Stimulated activated CD4-positive, alpha-beta T cell treated with anti-CD3 and anti-CD28 coated beads, Interleukin-2, amount 100 ng/mL, for 4 hours (primary cell): ENCODE data around the gene COL5A1.
"Not testable (repeated sequence)": the region's sequence is repeated elsewhere in the genome, so short reads cannot be mapped to it uniquely, and the experiment has no call there.

Source experiments
- DNase-seq: peaks from one replicate; pipeline ENCODE4 v3.0.0-alpha.2; 2020; ENCODE audit warnings: low read depth

Gene COL5A1

DNA sequence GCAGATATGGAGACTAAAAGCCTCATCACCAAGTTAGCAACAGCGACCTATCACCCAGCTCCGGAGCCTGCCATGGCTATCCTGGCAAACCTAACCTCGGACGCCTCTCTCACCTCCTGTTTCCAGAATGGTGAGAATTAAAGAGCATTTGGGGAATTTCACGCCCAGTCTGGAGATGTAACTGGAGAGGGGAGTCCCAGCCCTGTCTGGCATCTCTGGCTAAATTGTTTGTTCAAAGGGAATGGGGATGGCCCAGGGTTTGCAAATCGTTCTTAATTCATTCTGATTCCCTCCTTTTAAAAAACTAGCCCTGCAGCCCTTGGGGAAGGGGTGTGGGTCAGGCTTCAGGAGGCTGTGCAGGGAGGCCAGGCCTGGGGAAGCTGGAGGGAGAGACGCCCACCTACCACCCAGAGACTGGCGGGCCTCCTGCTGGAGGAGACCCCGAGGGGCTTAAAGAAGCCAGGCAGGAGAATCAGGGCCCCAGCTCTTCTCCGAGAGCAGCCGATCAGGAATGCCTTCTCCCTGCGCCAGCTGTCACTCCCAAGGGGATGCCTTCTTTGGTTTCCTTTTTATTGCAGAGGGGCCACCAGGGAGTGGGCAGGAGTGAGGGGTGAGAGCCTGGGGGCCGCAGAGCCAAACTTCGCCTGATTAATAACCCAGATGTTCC lies 964 bp upstream of the COL5A1 start:
- DNase-seq = no peak

- DNase-seq = no peak
These were observed 384 bp downstream of the COL5A1 start for GRCh38 chr9:134641990-134642384.

- DNase-seq = no peak
These were observed 980 bp downstream of the COL5A1 start for GRCh38 chr9:134642385-134643181.

DNA sequence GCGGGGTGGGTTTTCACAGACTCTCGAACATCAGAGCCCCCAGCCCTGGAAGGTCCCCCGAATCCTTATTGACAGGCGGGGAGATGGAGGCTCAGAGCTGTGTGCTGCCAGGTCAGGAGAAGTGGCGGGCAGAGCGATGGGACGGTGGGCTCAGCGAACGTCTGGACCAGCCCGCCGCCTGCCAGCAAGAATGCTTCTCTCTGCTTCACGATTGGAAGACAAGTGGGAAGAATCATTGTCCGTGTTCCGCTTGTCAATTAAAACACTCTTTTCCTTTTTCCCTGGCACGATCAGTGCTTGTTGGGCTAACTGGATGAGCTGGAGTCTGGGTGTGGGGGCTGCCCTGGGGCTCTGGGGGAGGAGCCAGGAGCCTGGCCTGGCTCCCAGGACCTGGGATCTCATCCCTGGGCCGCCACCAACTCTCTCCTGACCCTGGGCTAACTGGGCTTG lies 1.6 kb downstream of the COL5A1 start:
- DNase-seq = no peak

- DNase-seq = not testable (repeated sequence)
These were observed 2.8 kb downstream of the COL5A1 start for GRCh38 chr9:134644401-134644724.

DNA sequence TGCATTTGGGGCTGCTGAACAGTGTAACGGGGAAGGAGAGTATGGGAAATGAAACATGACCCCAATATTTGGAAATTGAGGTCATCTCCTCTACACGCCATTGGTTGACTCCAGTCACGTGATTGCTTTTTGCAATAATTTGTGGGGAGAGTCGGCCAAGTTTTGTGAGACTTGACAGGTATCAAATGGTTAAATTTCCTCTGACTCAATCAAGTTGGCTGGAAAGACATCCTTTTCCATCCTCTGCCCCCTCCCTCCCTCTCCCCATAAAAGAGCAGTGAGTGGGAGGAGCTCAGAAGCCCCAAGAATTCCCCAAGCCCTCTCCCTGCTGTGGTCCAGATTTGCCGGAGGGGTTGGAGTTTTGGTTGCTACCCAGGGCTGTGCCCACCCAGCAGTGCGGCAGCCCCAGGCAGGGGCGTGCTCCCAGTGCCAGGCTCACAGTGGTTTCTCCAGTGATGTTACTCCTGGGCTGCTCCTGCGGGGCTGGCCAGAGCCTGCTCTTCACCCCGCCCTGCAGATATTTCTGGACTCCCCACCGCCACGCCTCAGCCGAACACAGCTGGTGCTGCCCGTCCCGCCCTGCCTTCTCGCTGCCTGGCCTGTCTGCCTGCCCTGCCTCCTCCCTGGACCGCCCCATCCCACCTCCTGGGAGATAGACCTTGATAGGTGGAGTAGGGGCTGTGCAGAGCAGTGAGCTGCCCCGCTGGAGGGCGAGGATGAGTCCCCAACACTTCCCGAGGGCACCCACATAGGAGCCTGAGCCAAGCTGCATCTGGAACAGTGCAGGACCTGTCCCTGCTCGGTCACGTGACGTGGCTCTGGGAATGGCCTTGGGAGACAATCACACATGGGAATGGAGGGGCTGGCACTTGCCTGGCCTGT lies 3.4 kb downstream of the COL5A1 start:
- DNase-seq = no peak

DNA sequence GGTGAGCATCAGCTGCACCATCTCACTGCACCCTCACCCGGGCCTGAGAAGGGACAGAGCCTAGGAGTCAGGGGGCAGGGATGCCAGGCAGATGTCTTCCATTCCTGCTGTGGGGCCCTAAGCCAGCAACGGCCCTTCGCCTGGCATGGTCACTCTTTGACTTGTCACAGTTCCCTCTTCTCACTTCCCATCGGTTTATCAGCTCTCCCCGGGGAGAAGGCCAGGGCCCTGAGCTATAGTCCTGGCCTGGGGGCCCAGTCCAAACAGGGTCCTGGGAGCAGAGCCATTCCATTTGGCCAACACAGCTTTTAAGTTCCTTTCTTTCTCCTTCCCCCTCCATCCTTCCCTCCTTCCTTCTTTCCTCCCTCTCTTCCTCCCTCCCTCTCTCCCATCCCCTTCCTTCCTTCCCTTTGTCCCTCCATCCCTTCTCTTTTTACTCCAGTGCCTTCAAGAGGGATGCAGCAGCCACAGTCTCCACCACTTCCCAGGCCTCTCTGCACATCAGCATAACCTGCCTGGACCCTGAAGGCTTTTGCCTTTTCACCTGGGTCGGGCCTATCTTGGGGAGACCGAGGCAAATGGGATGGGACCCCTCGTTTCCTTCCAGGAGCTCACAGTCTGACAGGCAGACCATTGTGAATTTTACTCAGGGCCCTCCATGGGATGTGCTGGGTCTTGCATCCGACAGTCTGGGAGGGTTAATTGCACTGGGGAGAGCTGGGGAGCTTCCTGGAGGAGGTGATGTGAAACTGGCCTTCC lies 4.2 kb downstream of the COL5A1 start:
- no peak for DNase-seq

DNA sequence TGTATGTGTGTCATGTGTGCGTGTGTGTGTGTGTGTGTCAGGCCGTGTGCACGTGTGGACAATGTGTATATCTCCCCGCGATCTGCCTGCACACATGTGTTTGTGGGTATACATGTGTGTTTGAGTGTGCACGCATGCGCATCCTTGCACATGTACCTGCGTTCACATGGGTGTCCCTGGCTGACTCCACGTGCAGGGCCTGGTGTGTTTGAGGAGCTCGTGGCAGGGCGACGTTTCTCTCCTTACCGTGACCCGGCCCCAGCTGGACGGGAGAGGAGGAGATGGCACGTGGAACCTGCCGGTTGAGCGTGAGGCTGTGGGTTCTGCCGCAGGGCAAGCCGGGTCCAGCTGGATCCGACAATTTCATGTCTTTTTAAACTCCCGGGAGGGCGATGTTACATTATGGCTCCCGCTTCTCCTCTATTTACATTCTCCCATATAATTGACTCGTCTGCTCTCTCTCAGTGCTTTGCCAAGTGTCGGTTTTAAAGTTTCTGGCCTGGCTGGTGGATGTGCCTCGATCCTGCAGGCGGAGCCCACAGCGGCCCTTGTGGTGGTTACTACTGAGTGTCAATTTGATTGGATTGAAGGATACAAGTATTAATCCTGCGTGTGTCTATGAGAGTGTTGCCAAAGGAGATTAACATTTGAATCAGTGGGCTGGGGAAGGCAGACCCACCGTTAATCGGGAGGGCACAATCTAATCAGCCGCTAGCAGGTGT lies 5.9 kb downstream of the COL5A1 start:
- DNase-seq = no peak

- no peak for DNase-seq
These were observed 7.3 kb downstream of the COL5A1 start for GRCh38 chr9:134648701-134649530.

- DNase-seq = no peak
These were observed 9.0 kb downstream of the COL5A1 start for GRCh38 chr9:134650431-134651190.

DNA sequence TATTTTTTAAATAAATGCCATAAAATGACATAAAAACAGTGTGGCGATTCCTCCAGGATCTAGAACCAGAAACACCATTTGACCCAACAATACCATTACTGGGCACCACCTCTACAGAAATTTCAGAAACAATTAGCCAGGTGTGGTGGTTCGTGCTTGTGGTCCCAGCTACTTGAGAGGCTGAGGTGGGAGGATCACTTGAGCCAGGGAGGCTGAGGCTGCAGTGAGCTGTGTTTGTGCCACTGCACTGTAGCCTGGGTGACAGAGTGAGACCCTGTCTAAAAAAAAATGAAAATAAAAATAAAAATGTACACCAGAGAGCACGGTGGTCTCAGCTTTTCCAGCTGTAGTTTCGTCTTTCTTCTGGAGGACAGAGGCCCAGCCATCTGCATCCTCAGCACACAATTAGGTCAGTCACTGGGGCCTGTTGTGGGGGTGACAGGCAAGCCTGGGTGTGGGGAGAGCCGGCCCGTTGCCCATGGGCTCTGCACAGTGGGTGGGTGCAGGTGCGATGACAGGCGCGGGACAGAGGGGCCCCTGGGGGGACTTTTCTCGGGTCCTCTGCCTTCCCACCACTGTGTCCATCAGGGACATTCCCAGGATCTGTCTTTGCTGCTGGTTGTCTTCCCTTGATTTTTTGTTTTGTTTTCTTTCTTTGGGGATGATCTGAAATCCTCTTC lies 9.8 kb downstream of the COL5A1 start:
- DNase-seq = no peak

GRCh38 chr9:134652291-134653225 lies 11.0 kb downstream of the COL5A1 start:
- DNase-seq = no peak

- DNase-seq = no peak
These were observed 11.8 kb downstream of the COL5A1 start for GRCh38 chr9:134653259-134654009.

DNA sequence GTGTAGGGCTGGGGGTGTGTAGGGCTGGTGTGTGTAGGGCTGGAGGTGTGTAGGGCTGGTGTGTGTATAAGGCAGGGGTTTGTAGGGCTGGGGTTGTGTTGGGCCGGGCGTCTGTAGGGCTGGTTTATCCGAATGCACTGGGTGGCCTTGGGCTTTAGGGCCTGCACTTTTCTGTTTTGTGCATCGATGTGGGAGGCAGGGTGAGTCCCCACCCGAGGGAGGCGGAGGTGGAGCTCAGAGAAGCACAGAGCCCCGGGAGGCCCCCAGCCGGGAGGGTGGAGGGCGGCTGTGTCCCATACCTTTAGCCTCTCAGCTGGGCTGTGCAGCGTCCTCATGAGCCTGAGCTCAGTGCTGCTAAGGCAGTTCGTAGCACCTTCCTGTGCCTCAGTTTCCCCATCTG lies 13.5 kb downstream of the COL5A1 start:
- no peak for DNase-seq

DNA sequence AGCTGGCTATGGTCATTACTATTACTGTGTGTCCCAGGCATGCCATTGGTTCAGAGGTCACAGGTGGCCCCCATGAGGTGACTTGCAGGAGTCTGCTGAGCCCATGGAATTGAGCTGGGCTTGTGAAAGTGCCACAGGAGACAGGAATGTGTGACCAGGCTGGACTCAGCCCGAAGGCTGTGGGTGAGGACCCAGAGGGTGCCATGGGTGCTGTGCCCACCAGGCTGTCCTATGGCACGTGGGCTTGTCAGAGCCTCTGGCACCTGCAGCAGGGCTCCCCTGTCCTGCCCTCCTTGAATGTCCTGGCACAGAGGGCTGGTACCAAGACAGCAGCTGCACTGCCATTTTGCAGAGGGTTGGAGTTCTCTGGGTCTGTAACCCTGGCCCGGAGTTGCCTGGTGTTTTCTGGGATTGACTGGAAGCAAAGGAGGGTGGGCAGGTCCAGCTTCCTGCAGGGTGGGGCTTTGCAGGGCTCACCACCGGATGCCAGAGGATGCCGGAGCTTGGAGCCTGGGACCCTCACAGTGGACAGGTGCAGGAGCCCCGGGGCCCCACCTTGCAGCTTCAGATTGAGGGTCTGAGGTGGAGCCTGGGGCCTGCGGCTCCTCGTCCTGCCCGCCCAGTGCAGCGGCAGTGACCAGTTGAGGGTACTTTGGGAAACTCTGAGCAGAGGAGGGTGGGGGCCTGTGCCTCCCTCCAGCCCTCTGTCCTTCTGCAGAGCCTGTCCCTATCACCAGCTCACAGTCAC lies 14.2 kb downstream of the COL5A1 start:
- no peak for DNase-seq

GRCh38 chr9:134656334-134657006 lies 14.9 kb downstream of the COL5A1 start:
- DNase-seq = no peak
